Kidney glomerular epithelial cell (primary cell): Measurements from ENCODE around the gene IGF2BP2.
"Not testable (repeated sequence)": the region's sequence is repeated elsewhere in the genome, so short reads cannot be mapped to it uniquely, and the experiment has no call there.

Experiments
- DNase-seq: peaks from one replicate; lab custom pipeline; 2025; lab: John Stamatoyannopoulos, UW

The IGF2BP2 gene

DNA sequence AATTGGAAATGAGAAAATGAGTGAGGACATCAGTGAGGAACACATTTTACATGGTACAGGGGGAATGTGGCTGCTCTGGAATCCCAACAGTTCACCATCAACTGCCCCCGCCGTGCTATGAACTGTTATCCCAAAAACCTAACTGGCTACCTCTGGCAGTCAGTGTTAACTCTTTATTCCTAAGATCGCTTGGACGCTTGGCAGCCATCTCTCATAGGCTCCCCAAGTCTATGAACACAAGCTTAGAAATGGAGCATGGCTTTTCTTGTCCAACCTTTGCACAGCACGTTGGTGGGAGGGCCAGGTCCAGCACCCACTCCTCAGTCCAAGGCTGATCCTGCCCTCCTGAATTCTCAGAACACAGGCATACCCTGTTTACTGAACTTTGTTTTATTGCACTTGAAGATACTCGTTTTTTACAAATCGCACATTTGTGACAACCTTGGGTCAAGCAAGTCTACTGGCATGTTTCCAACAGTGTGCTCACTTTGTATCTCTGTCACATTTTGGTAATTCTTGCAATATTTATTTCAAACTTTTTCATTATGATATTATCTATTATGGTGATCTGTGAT, 185.1 kb downstream of the IGF2BP2 start:
- DNase-seq = no peak

DNA sequence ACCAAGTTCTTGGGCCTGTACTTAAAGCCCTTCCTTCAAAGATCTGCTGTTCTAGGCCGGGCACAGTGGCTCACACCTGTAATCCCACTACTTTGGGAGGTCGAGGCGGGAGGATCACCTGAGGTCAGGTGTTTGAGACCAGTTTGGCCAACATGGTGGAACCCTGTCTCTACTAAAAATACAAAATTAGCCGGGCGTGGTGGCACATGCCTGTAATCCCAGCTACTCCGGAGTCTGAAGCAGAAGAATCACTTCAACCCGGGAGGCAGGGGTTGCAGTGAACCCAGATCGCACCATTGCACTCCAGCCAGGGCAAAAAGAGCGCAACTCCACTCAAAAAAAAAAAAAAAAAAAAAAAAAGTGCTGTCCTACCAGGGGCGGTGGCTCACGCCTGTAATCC, 186.2 kb downstream of the IGF2BP2 start:
- not testable (repeated sequence) for DNase-seq

DNA sequence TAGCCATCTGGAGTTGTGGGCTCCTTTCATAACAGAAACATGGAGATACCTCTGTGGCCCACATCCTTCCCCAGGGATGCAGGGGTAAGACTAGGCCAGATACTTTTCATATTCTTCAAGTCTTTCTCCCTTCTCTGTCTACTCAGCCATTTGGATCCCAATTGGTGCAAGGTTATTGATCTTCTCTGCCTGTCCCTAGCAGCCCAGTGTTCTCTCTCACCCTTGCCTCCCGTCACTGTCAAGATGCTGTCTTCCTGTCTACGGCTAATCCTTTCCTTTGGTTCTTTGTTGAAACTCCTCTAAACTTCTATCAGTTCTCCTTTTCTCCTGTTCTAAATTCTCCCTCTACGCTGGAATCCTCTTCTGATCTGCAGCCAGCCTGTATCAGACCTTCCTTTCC, 187.5 kb downstream of the IGF2BP2 start:
- no peak for DNase-seq

DNA sequence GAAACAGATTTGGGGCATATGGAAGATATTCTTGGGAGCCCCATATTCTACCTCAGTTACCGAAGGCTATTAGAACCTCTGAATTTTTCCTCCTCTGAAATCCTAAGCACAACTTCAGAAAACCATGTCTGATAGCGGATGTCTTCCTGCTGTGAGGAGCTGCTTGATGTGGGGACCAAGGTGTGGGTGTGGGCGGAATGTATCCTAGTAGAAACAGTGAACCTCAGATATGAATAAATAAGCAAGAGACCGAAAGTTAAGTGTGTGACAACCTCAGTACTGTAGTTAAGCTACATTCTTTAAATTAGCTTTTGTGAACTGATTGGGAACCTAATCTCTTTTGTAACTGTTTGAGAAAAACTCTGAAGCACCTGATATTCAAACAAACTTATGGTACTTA, 191.8 kb downstream of the IGF2BP2 start:
- DNase-seq = no peak

DNA sequence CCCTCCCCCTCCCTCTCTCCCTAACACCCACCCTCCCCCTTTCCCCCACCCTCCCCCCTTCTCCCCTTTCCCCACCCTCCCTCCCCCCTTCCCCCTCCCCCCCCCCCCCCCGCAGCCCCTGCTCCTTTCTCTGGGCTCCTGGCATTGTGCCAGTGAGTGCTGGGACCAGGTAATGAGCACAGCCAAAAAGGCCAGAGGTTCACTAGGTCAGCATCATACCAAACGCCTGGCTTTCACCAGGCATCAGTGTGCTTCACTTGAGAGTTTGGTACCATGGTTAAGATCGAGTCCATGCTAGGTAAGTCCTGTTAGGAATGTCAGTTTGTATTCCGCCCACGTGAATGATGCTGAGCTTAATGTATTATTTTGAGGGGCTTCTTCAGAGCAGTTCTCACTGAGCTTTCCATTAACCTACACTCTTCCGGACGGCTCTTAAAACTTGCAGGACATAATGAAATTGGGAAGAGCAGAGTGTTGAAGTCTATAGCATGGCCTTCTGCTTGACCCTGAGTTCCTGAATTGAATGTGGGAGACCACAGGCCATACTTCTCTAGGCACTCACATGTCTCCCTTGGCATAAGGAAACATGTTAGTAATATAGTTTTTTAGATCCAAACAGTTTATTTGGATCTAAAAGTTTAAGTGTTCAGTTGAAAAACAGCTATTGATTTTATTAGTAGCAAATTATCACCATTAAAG, 193.2 kb downstream of the IGF2BP2 start:
- DNase-seq = no peak

DNA sequence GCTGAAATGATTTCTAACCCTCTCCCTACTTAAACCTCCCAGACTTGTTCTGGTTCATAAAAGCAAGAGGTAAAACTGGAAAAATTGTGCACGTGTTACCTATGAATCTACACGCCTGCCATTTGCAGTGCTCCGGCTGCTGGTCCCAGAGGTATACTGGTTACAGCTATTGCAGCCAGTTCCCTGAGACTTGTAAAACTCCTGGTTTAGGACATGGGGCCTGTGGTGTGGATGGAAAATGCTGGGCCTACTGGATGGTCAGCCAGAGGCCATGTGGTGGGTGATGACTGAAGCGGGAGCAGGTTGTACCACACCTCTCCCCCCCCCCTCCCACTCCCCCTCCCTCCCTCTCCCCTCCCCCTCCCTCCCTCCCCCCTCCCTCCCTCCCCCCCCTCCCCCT, 193.7 kb downstream of the IGF2BP2 start:
- DNase-seq = no peak

DNA sequence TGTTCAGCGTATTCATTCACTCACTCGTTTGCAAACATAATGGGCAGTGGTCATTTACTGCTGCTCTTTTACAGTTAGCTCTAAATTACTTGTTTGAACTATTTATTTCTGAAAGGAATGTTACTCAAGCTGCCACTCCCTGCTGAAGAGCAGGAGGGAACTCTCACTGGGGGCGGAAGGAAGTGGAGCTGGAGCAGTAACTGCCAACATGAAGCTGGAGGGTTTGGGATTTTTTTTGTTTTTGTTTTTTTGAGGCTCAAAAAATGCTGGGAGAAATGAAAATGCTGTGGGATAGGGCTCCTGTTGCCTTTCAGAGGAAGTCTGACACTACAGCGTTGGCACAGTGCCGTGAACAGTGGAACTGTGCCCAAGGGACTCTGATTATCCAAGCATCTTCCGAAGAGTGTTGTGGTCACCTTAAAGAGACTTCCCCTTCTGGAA, 194.6 kb downstream of the IGF2BP2 start:
- no peak for DNase-seq

DNA sequence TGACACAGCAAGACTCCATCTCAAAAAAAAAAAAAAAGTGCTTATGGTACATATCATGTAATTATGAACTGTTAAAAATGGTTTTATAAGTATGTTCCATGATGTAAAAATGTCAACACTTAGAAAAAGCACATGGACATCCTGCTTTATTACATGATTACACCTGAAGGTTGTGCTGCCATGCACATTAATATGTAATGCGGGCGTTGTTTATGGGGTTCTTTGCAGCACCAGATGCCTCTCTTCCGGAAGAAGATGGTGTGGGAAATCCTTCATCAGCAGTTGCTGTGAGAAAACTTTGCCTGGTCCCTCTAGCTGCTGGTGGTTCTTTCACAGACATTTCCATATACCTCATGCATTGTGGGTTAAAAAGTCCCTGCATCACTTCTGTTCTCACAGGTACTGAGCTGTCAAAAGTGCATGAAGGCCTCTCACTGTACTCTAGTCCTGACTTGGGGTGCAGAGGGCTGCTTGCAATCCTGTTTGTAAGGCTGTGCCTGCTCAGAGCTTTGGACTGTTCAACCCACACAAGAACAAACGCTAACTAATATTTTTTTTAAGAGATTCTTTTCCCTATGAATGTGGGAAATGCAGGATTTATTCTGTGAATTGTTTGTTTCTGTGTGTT, 195.2 kb downstream of the IGF2BP2 start:
- no peak for DNase-seq

DNA sequence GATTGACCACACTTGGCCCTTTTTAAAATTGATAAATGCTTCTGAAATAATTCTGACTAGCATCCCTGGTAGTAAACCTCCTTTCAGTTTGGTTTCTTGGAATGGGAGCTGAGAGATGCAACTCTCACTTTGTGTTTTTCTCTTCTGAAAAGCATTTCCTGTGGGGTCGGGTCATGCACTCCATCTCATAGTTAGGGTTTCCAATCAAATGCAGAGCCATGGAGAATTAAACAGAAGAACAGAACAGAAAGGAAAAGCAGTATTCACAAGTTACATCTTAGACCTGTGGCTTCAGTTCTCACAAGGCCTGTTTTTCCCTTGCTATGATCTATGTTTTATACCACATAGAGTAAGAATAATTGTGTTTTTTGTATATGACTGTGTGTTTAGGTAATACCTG, 199.1 kb downstream of the IGF2BP2 start:
- no peak for DNase-seq

DNA sequence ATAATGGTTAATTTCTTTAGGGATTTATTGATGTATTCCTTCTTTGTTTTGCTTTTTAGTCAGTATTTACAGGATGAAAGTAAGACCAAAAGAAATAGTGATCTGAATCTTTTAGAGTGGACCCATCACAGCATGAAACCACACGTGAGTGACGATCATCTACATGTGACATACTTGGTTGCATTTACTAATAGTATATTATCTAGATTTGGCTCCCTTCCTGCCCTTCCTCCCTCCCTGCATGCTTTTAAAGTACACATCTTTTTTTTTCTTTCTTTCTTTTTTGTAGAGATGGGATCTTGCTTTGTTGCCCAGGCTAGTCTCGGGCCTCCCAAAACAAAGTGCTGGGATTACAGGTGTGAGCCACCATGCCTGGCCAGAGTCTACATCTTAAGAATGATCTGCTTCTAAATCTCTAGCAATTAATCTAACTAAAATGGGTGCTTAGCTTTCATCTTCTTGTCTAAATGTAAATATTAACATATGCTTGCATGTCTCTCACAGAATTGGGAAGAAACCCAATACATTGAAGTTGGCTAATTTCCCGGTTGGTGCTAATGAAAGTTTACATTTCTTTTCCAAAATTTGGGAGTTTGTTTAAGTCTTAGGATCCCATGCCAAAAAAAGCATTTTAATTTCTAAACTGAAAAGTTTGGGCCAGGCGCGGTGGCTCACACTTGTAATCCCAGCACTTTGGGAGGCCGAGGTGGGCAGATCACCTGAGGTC, 200.7 kb downstream of the IGF2BP2 start:
- no peak for DNase-seq

DNA sequence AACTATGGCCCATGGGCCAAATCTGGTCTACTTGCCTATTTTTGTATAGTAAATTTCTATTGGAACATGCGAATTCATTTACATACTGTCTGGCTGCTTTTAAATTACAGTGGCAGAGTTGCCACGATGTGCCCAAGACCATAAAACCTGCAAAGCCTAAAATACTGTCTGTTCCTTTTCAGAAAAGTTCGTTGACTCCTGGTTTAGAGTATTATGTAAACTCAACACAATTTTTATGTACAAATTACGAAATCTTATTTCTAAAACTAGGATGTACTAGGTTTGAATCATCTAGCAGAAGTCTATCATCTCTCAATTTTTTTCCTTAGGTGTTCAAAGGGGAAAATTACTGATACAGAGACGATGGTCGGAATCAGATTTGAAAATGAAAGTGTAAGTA, 211.8 kb downstream of the IGF2BP2 start:
- DNase-seq = no peak

DNA sequence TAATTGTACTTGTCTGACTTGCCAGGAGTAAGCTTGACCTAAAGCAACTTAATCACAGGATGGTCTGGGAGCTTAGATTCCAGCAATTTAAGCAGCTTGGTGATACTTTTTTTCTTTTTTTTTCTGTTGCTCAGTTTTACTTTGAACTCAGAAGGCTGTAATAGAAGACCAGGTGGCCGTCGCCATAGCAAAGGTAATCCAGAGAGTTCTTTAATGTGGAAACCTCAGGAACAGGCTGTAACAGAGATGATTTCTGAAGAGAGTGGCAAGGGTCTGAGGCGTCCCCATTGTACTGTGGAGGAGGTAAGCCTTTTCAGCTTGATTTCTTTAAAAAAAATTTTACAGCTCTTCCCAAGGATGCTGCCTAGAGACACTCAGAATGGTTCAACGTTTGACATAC, 218.6 kb downstream of the IGF2BP2 start:
- no peak for DNase-seq

DNA sequence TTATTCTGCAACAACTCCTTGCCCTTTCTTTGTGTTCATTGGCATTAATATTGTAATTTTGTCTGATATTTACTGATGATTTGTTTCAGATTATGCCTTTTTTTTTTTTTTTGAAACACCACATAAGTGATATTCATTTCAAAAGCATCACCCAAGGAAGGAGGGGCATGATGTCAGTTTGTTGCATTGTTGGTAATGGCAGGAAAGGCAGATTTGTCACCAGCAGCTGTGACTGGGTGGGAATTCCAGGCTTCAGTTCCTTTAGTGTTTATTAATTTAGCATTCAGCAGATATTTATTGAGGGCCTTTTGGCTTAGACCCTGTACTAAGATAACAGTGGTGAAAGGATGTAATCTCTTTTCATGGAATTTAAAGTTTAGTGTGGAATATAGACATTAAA, 219.3 kb downstream of the IGF2BP2 start:
- no peak for DNase-seq

DNA sequence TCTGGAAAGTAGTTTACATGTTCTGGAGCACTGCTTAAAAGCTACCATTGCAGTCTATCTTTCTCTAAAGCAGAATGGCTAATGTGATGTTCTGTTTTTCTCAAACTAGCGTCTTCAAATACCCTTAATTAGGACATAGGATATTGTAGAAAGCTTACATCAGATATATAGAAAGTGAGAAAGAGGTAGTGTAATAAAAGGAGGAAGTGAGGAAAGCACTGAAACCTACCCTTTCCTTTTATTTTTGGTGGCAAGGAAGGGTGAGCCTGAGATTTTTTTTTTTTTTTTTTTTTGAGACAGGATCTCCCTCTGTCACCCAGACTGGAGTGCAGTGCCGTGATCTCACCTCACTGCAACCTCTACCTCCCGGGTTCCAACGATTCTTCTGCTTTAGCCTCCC, 229.3 kb downstream of the IGF2BP2 start:
- DNase-seq = no peak

DNA sequence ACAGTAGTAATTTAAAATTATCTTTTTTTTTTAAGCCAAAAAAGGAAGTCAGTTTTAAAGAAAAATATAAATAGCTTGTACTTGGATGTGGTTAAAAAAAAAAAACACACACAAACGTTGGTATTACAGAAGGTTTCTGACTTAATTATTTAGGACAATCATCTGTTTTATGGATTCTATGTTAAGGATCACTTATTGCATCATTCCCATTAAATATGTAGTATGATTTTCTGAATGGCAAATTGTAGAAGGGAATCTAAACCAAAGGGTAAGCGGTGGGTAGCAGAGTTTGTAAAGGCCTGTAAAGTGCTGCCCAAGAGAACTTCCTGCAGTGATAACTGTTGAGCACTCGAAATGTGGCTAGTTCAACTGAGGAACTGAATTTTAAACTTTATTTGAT, 230.8 kb downstream of the IGF2BP2 start:
- no peak for DNase-seq
